PC-9 (cell line): Measurements from ENCODE around the gene EGFR. TPM values are rescaled to one million over a fixed set of nuclear protein-coding genes. Genes with fewer than 3 reads are reported as not detected.

Experiments used
- BruUV-seq: library from RNA; stranded (reverse); fragments of 400-500 nt; replicated peaks from 2 replicates; lab custom pipeline; 2021; lab: Mats Ljungman, UMichigan
- CTCF ChIA-PET: fragments of 300-600 bp; sonication (Branson Sonifier 250); formaldehyde crosslinking; loops from one replicate; lab custom pipeline; 2022; ENCODE audit warnings: antibody characterized with exemption; lab: Charles Lee
- POLR2A ChIA-PET: fragments of 300-600 bp; sonication (Branson Sonifier 250); formaldehyde crosslinking; loops from one replicate; lab custom pipeline; 2022; ENCODE audit warnings: antibody characterized with exemption; ENCODE audit not compliant: unreplicated experiment; lab: Charles Lee
- DNase-seq, 2 experiments: peaks; one replicate each; pipeline versions ENCODE4 v3.0.0 to v3.0.0-alpha.2; 2015 to 2022; ENCODE audit warnings: mixed read lengths in 1 of 2
- H2AFZ ChIP-seq: fragments of 200-600 bp; sonication (generic); 2 replicates; pipeline ENCODE4 v1.8.1; 2017; ENCODE audit warnings: antibody characterized with exemption
- H3F3A ChIP-seq: fragments of 200-600 bp; sonication (generic); 2 replicates; pipeline ENCODE4 v1.8.1; 2017; ENCODE audit warnings: antibody characterized with exemption, mild to moderate bottlenecking, low read depth; ENCODE audit not compliant: insufficient read depth
- H3K27ac ChIP-seq: fragments of 200-600 bp; sonication (generic); 2 replicates; pipeline ENCODE4 v1.6.1; 2016; ENCODE audit warnings: mixed run types
- H3K27me3 ChIP-seq: fragments of 200-600 bp; sonication (generic); 2 replicates; pipeline ENCODE4 v1.6.1; 2016; ENCODE audit warnings: low read depth, mixed run types; ENCODE audit not compliant: insufficient read depth
- H3K36me3 ChIP-seq: fragments of 200-600 bp; sonication (generic); 2 replicates; pipeline ENCODE4 v1.6.1; 2016; ENCODE audit warnings: low read depth, mixed run types
- H3K4me1 ChIP-seq: fragments of 200-600 bp; sonication (generic); replicated peaks from 2 replicates; pipeline ENCODE4 v1.6.1; 2016; ENCODE audit warnings: mixed run types; ENCODE audit not compliant: insufficient read depth
- H3K4me2 ChIP-seq: fragments of 200-600 bp; sonication (generic); 2 replicates; pipeline ENCODE4 v1.6.1; 2017; ENCODE audit warnings: mixed run types
- H3K4me3 ChIP-seq: fragments of 200-600 bp; sonication (generic); 2 replicates; pipeline ENCODE4 v1.6.1; 2016; ENCODE audit warnings: mixed run types
- H3K79me2 ChIP-seq: fragments of 200-600 bp; sonication (generic); 2 replicates; pipeline ENCODE4 v1.6.1; 2017; ENCODE audit warnings: low read depth, mixed run types
- H3K9me2 ChIP-seq: fragments of 200-600 bp; sonication (generic); 2 replicates; pipeline ENCODE4 v1.8.1; 2017; ENCODE audit warnings: mild to moderate bottlenecking; ENCODE audit not compliant: insufficient read depth
- H3K9me3 ChIP-seq: fragments of 200-600 bp; sonication (generic); 2 replicates; pipeline ENCODE4 v1.8.1; 2016; ENCODE audit warnings: low read depth; ENCODE audit not compliant: insufficient read depth
- H4K20me1 ChIP-seq: fragments of 200-600 bp; sonication (generic); 2 replicates; pipeline ENCODE4 v1.8.1; 2017; ENCODE audit not compliant: insufficient read depth
- CTCF ChIP-seq: fragments of 200-600 bp; sonication (generic); conservative IDR thresholded peaks from 2 replicates; pipeline ENCODE4 v1.6.1; 2017; ENCODE audit warnings: mixed run types, antibody characterized with exemption, mild to moderate bottlenecking, moderate library complexity
- EZH2 ChIP-seq: fragments of 200-600 bp; sonication (generic); IDR thresholded peaks from 2 replicates; pipeline ENCODE4 v1.8.0; 2017; ENCODE audit warnings: antibody characterized with exemption, low read depth
- intact Hi-C: fragments of 100-400 bp; cut with micrococcal nuclease; formaldehyde crosslinking; loops from one replicate; pipeline ENCODE4 v1.10.0; 2022; ENCODE audit not compliant: unreplicated experiment
- total RNA-seq: library from RNA; stranded (reverse); gene quantifications from 2 replicates; pipeline ENCODE4 v1.2.3, GENCODE V29; 2021

The EGFR gene
- total RNA-seq, 1 experiment from 2014 or later = 342 TPM

- CTCF ChIA-PET = no interaction called here
- POLR2A ChIA-PET = no interaction called here
- no peaks in the 10 kb centered on the region for H3K36me3 ChIP-seq
- H3K9me2 ChIP-seq = no peaks in the 10 kb centered on the region
- no peak for DNase-seq
- TF ChIP-seq EZH2 = no peak
- TF ChIP-seq CTCF = no peak
- no peak overlapping the region for H2AFZ ChIP-seq
- H3K4me1 ChIP-seq = peaks cover 16% of the 10 kb centered on the region
- H3K27me3 ChIP-seq = no peaks in the 10 kb centered on the region
- intact Hi-C loops = no loop called here
- 0 out of 2 replicates have a peak, but pooled peaks cover 4% of the 10 kb centered on the region for H3F3A ChIP-seq
- no peaks in the 10 kb centered on the region for H3K9me3 ChIP-seq
- H3K4me3 ChIP-seq = no peak overlapping the region
- H3K27ac ChIP-seq = no peak overlapping the region
- H4K20me1 ChIP-seq = no peaks in the 10 kb centered on the region
- H3K79me2 ChIP-seq = no peaks in the 10 kb centered on the region
- BruUV-seq = no TSS peak
- no peak overlapping the region for H3K4me2 ChIP-seq
Measured at GRCh38 chr7:55251313-55251712, 232.5 kb downstream of the EGFR start.

- no peak overlapping the region for H3K4me2 ChIP-seq
- CTCF ChIA-PET = no interaction called here
- TF ChIP-seq EZH2 = no peak
- no peak for TF ChIP-seq CTCF
Measured at GRCh38 chr7:55251911-55252310, 233.1 kb downstream of the EGFR start.

GRCh38 chr7:55252386-55252785 is 233.6 kb downstream of the EGFR start:
- no peak overlapping the region for H3K4me2 ChIP-seq
- H3K79me2 ChIP-seq = no peaks in the 10 kb centered on the region
- H3K36me3 ChIP-seq = no peaks in the 10 kb centered on the region
- intact Hi-C loops = no loop called here
- H3K9me3 ChIP-seq = no peaks in the 10 kb centered on the region
- H3F3A ChIP-seq = 0 out of 2 replicates have a peak, but pooled peaks cover 4% of the 10 kb centered on the region
- no peaks in the 10 kb centered on the region for H3K27me3 ChIP-seq
- H4K20me1 ChIP-seq = no peaks in the 10 kb centered on the region
- H3K27ac ChIP-seq = no peak overlapping the region
- H3K9me2 ChIP-seq = no peaks in the 10 kb centered on the region
- H3K4me1 ChIP-seq = peaks cover 12% of the 10 kb centered on the region
- BruUV-seq = no TSS peak
- ChIA-PET CTCF (interaction anchor here (0.6 to 3.9 kb wide), 2 partner anchors 374 to 478 kb away, joined by 3 to 26 read pairs; no protein-coding TSS in a partner anchor), POLR2A (no interaction called here)
- DNase-seq = no peak
- TF ChIP-seq CTCF (no peak), EZH2 (no peak)
- H3K4me3 ChIP-seq = no peak overlapping the region
- no peak overlapping the region for H2AFZ ChIP-seq

More at GRCh38 chr7:55251911-55252310, 233.1 kb downstream of the EGFR start:
- H3K27me3 ChIP-seq = no peaks in the 10 kb centered on the region
- no peaks in the 10 kb centered on the region for H3K9me2 ChIP-seq
- no peaks in the 10 kb centered on the region for H4K20me1 ChIP-seq
- no TSS peak for BruUV-seq
- H3K36me3 ChIP-seq = no peaks in the 10 kb centered on the region
- no peak overlapping the region for H2AFZ ChIP-seq
- 0 out of 2 replicates have a peak, but pooled peaks cover 4% of the 10 kb centered on the region for H3F3A ChIP-seq
- DNase-seq = no peak
- intact Hi-C loops = no loop called here
- no peak overlapping the region for H3K27ac ChIP-seq
- peaks cover 16% of the 10 kb centered on the region for H3K4me1 ChIP-seq
- no peaks in the 10 kb centered on the region for H3K79me2 ChIP-seq
- H3K4me3 ChIP-seq = no peak overlapping the region
- POLR2A ChIA-PET = no interaction called here
- H3K9me3 ChIP-seq = no peaks in the 10 kb centered on the region
